ENCODE measurements around the gene CENPI. TPM values are rescaled to one million over a fixed set of nuclear protein-coding genes. Genes with fewer than 3 reads are reported as not detected.

CENPI gene
- total and polyA plus RNA-seq, 4 donors, result 0.21 to 17.4 (median 0.45) TPM

GRCh38 chrX:101057093-101057714 is 40.8 kb upstream of the CENPI start:
- no peak overlapping the region for H3K9ac ChIP-seq (ENCODE audit: low read depth in 1 of 2, low read length in 2 of 2)
- H3K4me3 ChIP-seq (ENCODE audit: low read depth in 1 of 3, low read length in 3 of 3), result no peak overlapping the region
- H3K27ac ChIP-seq (ENCODE audit: low read depth in 1 of 2, low read length in 2 of 2), result no peak overlapping the region
- no peaks in the 10 kb centered on the region for H3K4me1 ChIP-seq (ENCODE audit: control insufficient read depth in 4 of 4, insufficient read depth in 4 of 4, low read length in 3 of 4)
- TF ChIP-seq CTCF (IDR thresholded peaks at IDR 0.05; ENCODE audit: low read depth, low read length, missing input control), result no peak
- no peak for TF ChIP-seq JUND (IDR thresholded peaks at IDR 0.05)
- TF ChIP-seq ZBTB33 (IDR thresholded peaks at IDR 0.05), result no peak
- no peak for TF ChIP-seq FOXA1 (IDR thresholded peaks at IDR 0.05)
- TF ChIP-seq RAD21 (IDR thresholded peaks at IDR 0.05), result no peak
- TF ChIP-seq TAF1 (conservative IDR thresholded peaks at IDR 0.05), result no peak
- TF ChIP-seq MAX (IDR thresholded peaks at IDR 0.05), result no peak
- no peak for TF ChIP-seq ATF3 (IDR thresholded peaks at IDR 0.05)
- TF ChIP-seq HNF4A (conservative IDR thresholded peaks at IDR 0.05), result no peak
- no peaks in the 10 kb centered on the region for H3K36me3 ChIP-seq (ENCODE audit: control insufficient read depth in 4 of 4, insufficient read depth in 3 of 4, low read depth in 1 of 4, low read length in 3 of 4)
- 83% methylated on average over 3 of the region's 3 CpGs for WGBS
- H3K27me3 ChIP-seq (ENCODE audit: control insufficient read depth in 4 of 4, insufficient read depth in 4 of 4, low read length in 3 of 4), result no peaks in the 10 kb centered on the region
- no peaks in the 10 kb centered on the region for H3K9me3 ChIP-seq (ENCODE audit: control insufficient read depth in 4 of 4, low read length in 3 of 4)
- DNase-seq (ENCODE audit: low spot score), result no peak

- H3K9me3 ChIP-seq (ENCODE audit: control insufficient read depth in 4 of 4, low read length in 3 of 4), result no peaks in the 10 kb centered on the region
- no peak overlapping the region for H3K9ac ChIP-seq (ENCODE audit: low read depth in 1 of 2, low read length in 2 of 2)
- TF ChIP-seq MAX (IDR thresholded peaks at IDR 0.05), result no peak
- no peaks in the 10 kb centered on the region for H3K27me3 ChIP-seq (ENCODE audit: control insufficient read depth in 4 of 4, insufficient read depth in 4 of 4, low read length in 3 of 4)
- no peak overlapping the region for H3K4me3 ChIP-seq (ENCODE audit: low read depth in 1 of 3, low read length in 3 of 3)
- no peaks in the 10 kb centered on the region for H3K4me1 ChIP-seq (ENCODE audit: control insufficient read depth in 4 of 4, insufficient read depth in 4 of 4, low read length in 3 of 4)
- H3K36me3 ChIP-seq (ENCODE audit: control insufficient read depth in 4 of 4, insufficient read depth in 3 of 4, low read depth in 1 of 4, low read length in 3 of 4), result no peaks in the 10 kb centered on the region
- no peak for DNase-seq (ENCODE audit: low spot score)
- no peak overlapping the region for H3K27ac ChIP-seq (ENCODE audit: low read depth in 1 of 2, low read length in 2 of 2)
Observed at GRCh38 chrX:101062176-101062575, 35.8 kb upstream of the CENPI start.

- DNase-seq (ENCODE audit: low spot score), result no peak
- Histone ChIP-seq H3K27me3 (ENCODE audit: control insufficient read depth in 4 of 4, insufficient read depth in 4 of 4, low read length in 3 of 4) (no peaks in the 10 kb centered on the region), H3K9me3 (ENCODE audit: control insufficient read depth in 4 of 4, low read length in 3 of 4) (no peaks in the 10 kb centered on the region), H3K36me3 (ENCODE audit: control insufficient read depth in 4 of 4, insufficient read depth in 3 of 4, low read depth in 1 of 4, low read length in 3 of 4) (no peaks in the 10 kb centered on the region), H3K4me1 (ENCODE audit: control insufficient read depth in 4 of 4, insufficient read depth in 4 of 4, low read length in 3 of 4) (no peaks in the 10 kb centered on the region), H3K27ac (ENCODE audit: low read depth in 1 of 2, low read length in 2 of 2) (no peak overlapping the region), H3K4me3 (ENCODE audit: low read depth in 1 of 3, low read length in 3 of 3) (no peak overlapping the region), H3K9ac (ENCODE audit: low read depth in 1 of 2, low read length in 2 of 2) (no peak overlapping the region)
- 74% methylated on average over 3 of the region's 3 CpGs for WGBS
- TF ChIP-seq EGR1 (IDR thresholded peaks at IDR 0.05; ENCODE audit: low read depth in 2 of 2), result no peak
- TF ChIP-seq MAX (IDR thresholded peaks at IDR 0.05), result no peak
- TF ChIP-seq RAD21 (IDR thresholded peaks at IDR 0.05), result no peak
- TF ChIP-seq CTCF (IDR thresholded peaks at IDR 0.05; ENCODE audit: low read depth, low read length, missing input control), result no peak
- TF ChIP-seq NR2F2 (IDR thresholded peaks at IDR 0.05), result no peak
- TF ChIP-seq FOXA2 (IDR thresholded peaks at IDR 0.05), result no peak
- no peak for TF ChIP-seq GABPA (IDR thresholded peaks at IDR 0.05 in 1 of 2, conservative IDR thresholded peaks at IDR 0.05 in 1 of 2)
Observed at GRCh38 chrX:101071582-101071981, 26.4 kb upstream of the CENPI start.

All from liver (tissue), 9 donors.